C4-2B (cell line): ENCODE data around the gene SSC5D.

Source experiments
- ZFX ChIP-seq: fragments of 450-650 bp; IDR thresholded peaks from 2 replicates; pipeline ENCODE4 v1.6.1; 2017
- TF ChIP-seq, protein P1 (sequence below): fragments of 450-650 bp; conservative IDR thresholded peaks from 2 replicates; pipeline ENCODE4 v1.5.1; 2017; ENCODE audit warnings: mild to moderate bottlenecking

DNA sequence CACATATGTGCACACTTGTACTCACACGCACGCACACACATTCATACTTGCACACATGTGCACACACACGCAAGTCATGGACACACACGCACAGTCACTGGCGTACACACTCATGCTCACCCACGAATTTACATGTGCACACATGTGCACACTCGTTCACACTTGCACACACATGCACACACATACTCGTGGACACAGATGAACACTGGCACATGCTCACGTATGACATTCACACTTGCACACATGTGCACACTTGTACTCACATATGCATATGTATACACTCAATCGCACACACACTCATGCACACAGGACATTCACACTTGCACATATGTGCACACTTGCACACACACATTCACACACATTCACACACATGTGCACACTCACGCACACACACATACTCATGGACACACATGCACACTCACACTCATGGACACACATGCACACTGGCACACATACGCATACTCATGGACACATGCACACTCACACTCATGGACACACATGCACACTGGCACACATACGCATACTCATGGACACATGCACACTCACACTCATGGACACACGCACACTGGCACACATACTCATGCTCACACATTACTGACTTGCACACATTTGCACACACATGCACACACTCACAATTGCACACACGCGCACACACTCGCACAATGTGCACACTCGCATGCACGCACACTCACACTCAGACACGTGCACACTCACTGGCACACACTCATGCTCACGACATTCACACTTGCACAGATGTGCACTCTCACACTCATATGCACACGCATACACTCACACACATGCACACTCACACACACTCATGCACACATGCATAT, 39.2 kb downstream of the SSC5D start:
- TF ChIP-seq, protein P1, sequence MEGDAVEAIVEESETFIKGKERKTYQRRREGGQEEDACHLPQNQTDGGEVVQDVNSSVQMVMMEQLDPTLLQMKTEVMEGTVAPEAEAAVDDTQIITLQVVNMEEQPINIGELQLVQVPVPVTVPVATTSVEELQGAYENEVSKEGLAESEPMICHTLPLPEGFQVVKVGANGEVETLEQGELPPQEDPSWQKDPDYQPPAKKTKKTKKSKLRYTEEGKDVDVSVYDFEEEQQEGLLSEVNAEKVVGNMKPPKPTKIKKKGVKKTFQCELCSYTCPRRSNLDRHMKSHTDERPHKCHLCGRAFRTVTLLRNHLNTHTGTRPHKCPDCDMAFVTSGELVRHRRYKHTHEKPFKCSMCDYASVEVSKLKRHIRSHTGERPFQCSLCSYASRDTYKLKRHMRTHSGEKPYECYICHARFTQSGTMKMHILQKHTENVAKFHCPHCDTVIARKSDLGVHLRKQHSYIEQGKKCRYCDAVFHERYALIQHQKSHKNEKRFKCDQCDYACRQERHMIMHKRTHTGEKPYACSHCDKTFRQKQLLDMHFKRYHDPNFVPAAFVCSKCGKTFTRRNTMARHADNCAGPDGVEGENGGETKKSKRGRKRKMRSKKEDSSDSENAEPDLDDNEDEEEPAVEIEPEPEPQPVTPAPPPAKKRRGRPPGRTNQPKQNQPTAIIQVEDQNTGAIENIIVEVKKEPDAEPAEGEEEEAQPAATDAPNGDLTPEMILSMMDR: no peak
- no peak for TF ChIP-seq ZFX
